ENCODE measurements around the gene TMEM9. TPM values are rescaled to one million over a fixed set of nuclear protein-coding genes. Genes with fewer than 3 reads are reported as not detected.

Gene TMEM9
- total RNA-seq, result 100 to 1,000 TPM; 131 to 164 TPM

DNA sequence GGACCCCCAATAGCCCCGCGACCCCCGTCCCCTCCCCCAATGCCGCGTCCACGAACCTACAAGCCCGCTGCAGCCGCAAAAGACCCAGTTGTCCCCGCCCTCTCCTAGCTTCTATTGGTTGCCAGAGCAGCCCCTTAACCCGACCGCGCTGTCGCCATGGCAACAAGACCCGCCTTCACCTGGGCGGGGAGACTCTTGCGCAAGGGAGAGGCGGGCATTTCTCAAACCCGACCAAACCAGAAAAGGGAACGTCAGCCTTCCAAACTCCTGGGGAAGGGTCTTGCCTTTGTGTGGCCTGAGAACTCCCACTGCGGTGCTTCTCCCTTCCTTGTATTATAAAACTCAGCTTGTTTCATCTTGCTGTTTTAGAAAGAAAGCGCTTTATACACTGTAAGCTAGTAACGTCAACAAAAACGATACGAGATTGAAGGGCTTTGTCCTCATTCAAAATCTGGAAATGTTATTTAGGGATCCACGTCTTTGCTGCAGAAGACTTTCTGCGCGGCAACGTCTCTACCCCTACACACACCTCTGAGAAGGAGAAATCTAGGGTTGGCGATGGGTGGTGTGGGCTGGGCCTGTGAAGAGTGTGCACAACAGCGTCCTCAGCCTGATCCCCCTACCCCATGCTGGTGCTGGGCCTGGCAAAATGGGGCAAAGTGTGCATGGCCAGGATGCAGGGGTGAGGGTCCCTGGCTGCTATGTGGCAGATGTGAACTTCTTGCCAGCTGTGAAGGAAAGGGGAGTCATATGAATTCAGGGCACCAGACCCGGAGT lies at the start of gene TMEM9:
Gene TMEM9, minus strand, starts transcription at position 86 of the 777 bp plus-strand sequence. CDS start 551 bp downstream, outside the sequence.
- peak; percentile 91 for TF ChIP-seq POLR2AphosphoS5 (IDR thresholded peaks at IDR 0.05)
- TF ChIP-seq CTCF (IDR thresholded peaks at IDR 0.05), result peak in 1 of 4 experiments; percentile 22
- TF ChIP-seq POLR2A (IDR thresholded peaks at IDR 0.05), result peak; percentile 57
- DNase-seq (ENCODE audit: low spot score), result peak; percentile 98
- peaks cover 0 to 6% of the 10 kb centered on the region in 2 donors for H3K36me3 ChIP-seq
- 7% methylated on average over 31 of the region's 31 CpGs for WGBS
- no peaks in the 10 kb centered on the region for H3K4me1 ChIP-seq (replicated peaks)
- peak within 1 kb of the TSS; percentile 59 to 89 for H3K4me3 ChIP-seq
- intact Hi-C loops (cut with DNase I), result loop anchor here (2.0 kb wide), 1 partner anchor 16 kb away; no protein-coding TSS in a partner anchor
- H3K27ac ChIP-seq, result peak within 1 kb of the TSS; percentile 25 to 73
- no peaks in the 10 kb centered on the region for H3K9me3 ChIP-seq
- H3K27me3 ChIP-seq (replicated peaks; ENCODE audit: insufficient read depth), result no peaks in the 10 kb centered on the region

DNA sequence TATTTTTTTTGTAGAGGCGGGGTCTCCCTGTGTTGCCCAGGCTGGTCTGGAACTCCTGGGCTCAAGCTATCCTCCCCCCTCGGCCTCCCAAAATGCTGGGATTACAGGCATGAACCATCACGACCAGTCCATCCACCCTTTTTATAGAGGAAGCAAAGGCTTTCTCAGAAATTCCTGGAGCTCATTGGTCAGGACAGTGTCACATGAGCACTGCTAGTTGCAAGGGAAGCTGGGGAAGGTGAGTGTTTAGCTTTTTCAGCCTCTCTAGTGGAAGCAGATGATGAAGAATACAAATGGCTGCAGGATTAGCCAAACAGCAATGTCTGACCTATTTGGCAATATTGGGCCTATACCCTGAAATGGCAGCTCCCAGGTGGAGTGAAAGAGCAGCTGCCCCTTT lies 44.3 kb upstream of the TMEM9 start:
- Histone ChIP-seq H3K27ac (no peak overlapping the region), H3K27me3 (replicated peaks; ENCODE audit: insufficient read depth) (no peaks in the 10 kb centered on the region), H3K36me3 (no peaks in the 10 kb centered on the region), H3K9me3 (no peaks in the 10 kb centered on the region), H3K4me1 (replicated peaks) (no peaks in the 10 kb centered on the region), H3K4me3 (no peak overlapping the region)
- TF ChIP-seq POLR2AphosphoS5 (IDR thresholded peaks at IDR 0.05) (no peak), CTCF (IDR thresholded peaks at IDR 0.05) (no peak), POLR2A (IDR thresholded peaks at IDR 0.05) (no peak)
- intact Hi-C loops (cut with DNase I), result no loop called here
- WGBS, result 87% methylated on average over 3 of the region's 3 CpGs
- DNase-seq (ENCODE audit: low spot score), result no peak

- Histone ChIP-seq H3K4me3 (no peak overlapping the region), H3K9me3 (no peaks in the 10 kb centered on the region), H3K27ac (no peak overlapping the region), H3K4me1 (replicated peaks) (no peaks in the 10 kb centered on the region), H3K27me3 (replicated peaks; ENCODE audit: insufficient read depth) (no peaks in the 10 kb centered on the region), H3K36me3 (no peaks in the 10 kb centered on the region)
- DNase-seq (ENCODE audit: low spot score), result no peak
- WGBS, result 89% methylated on average over 6 of the region's 6 CpGs
- intact Hi-C loops (cut with DNase I), result no loop called here
- TF ChIP-seq POLR2AphosphoS5 (IDR thresholded peaks at IDR 0.05), result no peak
- TF ChIP-seq POLR2A (IDR thresholded peaks at IDR 0.05), result no peak
- no peak for TF ChIP-seq CTCF (IDR thresholded peaks at IDR 0.05)
These were observed 39.8 kb upstream of the TMEM9 start for GRCh38 chr1:201194046-201194445.

- WGBS, result 70% methylated on average over 3 of the region's 3 CpGs
- no peaks in the 10 kb centered on the region for H3K9me3 ChIP-seq
- H3K4me1 ChIP-seq (replicated peaks), result no peaks in the 10 kb centered on the region
- no peak overlapping the region for H3K4me3 ChIP-seq
- H3K27ac ChIP-seq, result no peak overlapping the region
- H3K36me3 ChIP-seq, result no peaks in the 10 kb centered on the region
- DNase-seq (ENCODE audit: low spot score), result no peak
- no peaks in the 10 kb centered on the region for H3K27me3 ChIP-seq (replicated peaks; ENCODE audit: insufficient read depth)
- TF ChIP-seq POLR2A (IDR thresholded peaks at IDR 0.05), result no peak
- TF ChIP-seq POLR2AphosphoS5 (IDR thresholded peaks at IDR 0.05), result no peak
- TF ChIP-seq CTCF (IDR thresholded peaks at IDR 0.05), result no peak
- intact Hi-C loops (cut with DNase I), result no loop called here
These were observed 38.1 kb upstream of the TMEM9 start for GRCh38 chr1:201192261-201192788.
